HL-60 (cell line): ENCODE measurements around the gene RIPK4.

Experiments
- DNase-seq, 2 experiments: peaks; one replicate each; pipeline ENCODE4 v3.0.0-alpha.2; 2010 to 2020; ENCODE audit warnings: low read depth in 1 of 2, low spot score in 1 of 2
- H3K27ac ChIP-seq: fragments of 250-450 bp; sonication (Bioruptor Pico); replicated peaks from 2 replicates; pipeline ENCODE4 v1.5.1; 2020; ENCODE audit warnings: mild to moderate bottlenecking, moderate library complexity
- H3K27me3 ChIP-seq: fragments of 250-450 bp; sonication (Bioruptor Pico); 2 replicates; pipeline ENCODE4 v1.5.1; 2021; ENCODE audit warnings: mild to moderate bottlenecking, moderate library complexity; ENCODE audit not compliant: insufficient read depth, poor library complexity, severe bottlenecking
- H3K4me3 ChIP-seq: replicated peaks from 2 replicates; pipeline ENCODE4 v1.5.1; 2011; ENCODE audit warnings: mild to moderate bottlenecking, control low read depth, low read length; ENCODE audit not compliant: insufficient read depth
- CTCF ChIP-seq: IDR thresholded peaks from one replicate; pipeline ENCODE4 v1.5.1; 2011; ENCODE audit warnings: low read length, control low read depth, inconsistent platforms; ENCODE audit not compliant: insufficient read depth
- GABPA ChIP-seq: IDR thresholded peaks from 2 replicates; pipeline ENCODE4 v1.6.1; 2012; ENCODE audit warnings: low read depth
- POLR2AphosphoS5 ChIP-seq: IDR thresholded peaks from 2 replicates; pipeline ENCODE4 v1.6.1; 2012; ENCODE audit warnings: low read depth
- REST ChIP-seq: IDR thresholded peaks from 2 replicates; pipeline ENCODE4 v1.6.1; 2012; ENCODE audit warnings: low read depth; ENCODE audit not compliant: insufficient replicate concordance
- SPI1 ChIP-seq: IDR thresholded peaks from 2 replicates; pipeline ENCODE4 v1.6.1; 2012; ENCODE audit warnings: low read depth, mild to moderate bottlenecking, borderline replicate concordance

The RIPK4 gene

GRCh38 chr21:41780337-41781049 lies 13.6 kb upstream of the RIPK4 start:
- Histone ChIP-seq H3K4me3 (no peak overlapping the region), H3K27ac (no peak overlapping the region), H3K27me3 (no peaks in the 10 kb centered on the region)
- TF ChIP-seq SPI1: no peak
- no peak for TF ChIP-seq CTCF
- TF ChIP-seq GABPA: no peak
- TF ChIP-seq POLR2AphosphoS5: no peak
- TF ChIP-seq REST: no peak
- DNase-seq: no peak

- no peak overlapping the region for H3K4me3 ChIP-seq
Observed at GRCh38 chr21:41779659-41780058, 12.8 kb upstream of the RIPK4 start.

More at GRCh38 chr21:41779659-41780058, 12.8 kb upstream of the RIPK4 start:
- Histone ChIP-seq H3K27ac (no peak overlapping the region), H3K27me3 (no peaks in the 10 kb centered on the region)
- TF ChIP-seq POLR2AphosphoS5 (no peak), SPI1 (no peak), CTCF (no peak), REST (no peak), GABPA (no peak)
- no peak for DNase-seq
